Measurements from ENCODE around the gene UBE2U. TPM values are rescaled to one million over a fixed set of nuclear protein-coding genes. Genes with fewer than 3 reads are reported as not detected.

UBE2U gene
- total and polyA plus RNA-seq, 2 experiments from 2014 or later, result not detected

GRCh38 chr1:64291931-64292330, 88.5 kb downstream of the UBE2U start:
- H3K36me3 ChIP-seq (ENCODE audit: insufficient read depth), result no peaks in the 10 kb centered on the region
- TF ChIP-seq POLR2AphosphoS5 (IDR thresholded peaks at IDR 0.05; ENCODE audit: low read depth) (no peak), ZNF331 (CRISPR knock-in tag; IDR thresholded peaks at IDR 0.05; ENCODE audit: low read depth) (no peak), STAT1 (IDR thresholded peaks at IDR 0.05; ENCODE audit: unreplicated experiment) (no peak), ZNF114 (CRISPR knock-in tag; IDR thresholded peaks at IDR 0.05) (no peak), EZH2 (IDR thresholded peaks at IDR 0.05; ENCODE audit: low read depth, unreplicated experiment) (no peak)

GRCh38 chr1:64292399-64292798, 89.0 kb downstream of the UBE2U start:
- Mint-ChIP-seq H3K36me3 (ENCODE audit: low read depth) (no peaks in the 10 kb centered on the region), H3K27ac (no peak overlapping the region), H3K9me3 (no peaks in the 10 kb centered on the region), H3K4me1 (no peaks in the 10 kb centered on the region), H3K27me3 (ENCODE audit: insufficient read depth, low read depth, poor library complexity) (peaks cover 3% of the 10 kb centered on the region), H3K4me3 (no peak overlapping the region)
- Histone ChIP-seq H3K9me2 (ENCODE audit: insufficient read depth) (peaks cover 5% of the 10 kb centered on the region; the same call in 1 of the 2 replicates), H3K4me1 (ENCODE audit: insufficient read depth) (no peaks in the 10 kb centered on the region), H3K36me3 (ENCODE audit: insufficient read depth) (no peaks in the 10 kb centered on the region), H3K27ac (ENCODE audit: low read depth) (no peak overlapping the region), H3K4me2 (no peak overlapping the region), H3K4me3 (no peak overlapping the region), H3F3A (replicated peaks; ENCODE audit: low read depth) (no peaks in the 10 kb centered on the region), H4K20me1 (replicated peaks; ENCODE audit: insufficient read depth) (no peaks in the 10 kb centered on the region), H2AFZ (no peak overlapping the region), H3K79me2 (replicated peaks; ENCODE audit: insufficient read depth) (no peaks in the 10 kb centered on the region), H3K27me3 (ENCODE audit: insufficient read depth) (no peaks in the 10 kb centered on the region)
- DNase-seq (ENCODE audit: low spot score) (no peak), ATAC-seq (no peak)
- TF ChIP-seq ZNF331 (CRISPR knock-in tag; IDR thresholded peaks at IDR 0.05; ENCODE audit: low read depth) (no peak), CTCF (conservative IDR thresholded peaks at IDR 0.05; ENCODE audit: low read depth in 2 of 2) (no peak), EZH2phosphoT487 (IDR thresholded peaks at IDR 0.05; ENCODE audit: unreplicated experiment) (no peak)

More at GRCh38 chr1:64291931-64292330, 88.5 kb downstream of the UBE2U start:
- Histone ChIP-seq H2AFZ (no peak overlapping the region), H3K4me3 (no peak overlapping the region), H3K79me2 (replicated peaks; ENCODE audit: insufficient read depth) (no peaks in the 10 kb centered on the region), H3K27ac (ENCODE audit: low read depth) (no peak overlapping the region), H3K4me2 (no peak overlapping the region), H3K9me2 (ENCODE audit: insufficient read depth) (peaks cover 5% of the 10 kb centered on the region; the same call in 1 of the 2 replicates), H3K4me1 (ENCODE audit: insufficient read depth) (no peaks in the 10 kb centered on the region), H4K20me1 (replicated peaks; ENCODE audit: insufficient read depth) (no peaks in the 10 kb centered on the region), H3K27me3 (ENCODE audit: insufficient read depth) (no peaks in the 10 kb centered on the region), H3F3A (replicated peaks; ENCODE audit: low read depth) (no peaks in the 10 kb centered on the region)
- no peak overlapping the region for H3K27ac Mint-ChIP-seq
- H3K36me3 Mint-ChIP-seq (ENCODE audit: low read depth), result no peaks in the 10 kb centered on the region
- no peaks in the 10 kb centered on the region for H3K9me3 Mint-ChIP-seq
- peaks cover 3% of the 10 kb centered on the region for H3K27me3 Mint-ChIP-seq (ENCODE audit: insufficient read depth, low read depth, poor library complexity)
- no peak for DNase-seq (ENCODE audit: low spot score)
- H3K4me1 Mint-ChIP-seq, result no peaks in the 10 kb centered on the region
- no peak for ATAC-seq
- H3K4me3 Mint-ChIP-seq, result no peak overlapping the region

GRCh38 chr1:64293820-64294219, 90.4 kb downstream of the UBE2U start:
- H3K79me2 ChIP-seq (replicated peaks; ENCODE audit: insufficient read depth), result no peaks in the 10 kb centered on the region
- H3K27me3 Mint-ChIP-seq (ENCODE audit: insufficient read depth, low read depth, poor library complexity), result peaks cover 3% of the 10 kb centered on the region
- H3K36me3 ChIP-seq (ENCODE audit: insufficient read depth), result no peaks in the 10 kb centered on the region
- H3K9me3 Mint-ChIP-seq, result no peaks in the 10 kb centered on the region
- H2AFZ ChIP-seq, result no peak overlapping the region
- no peak overlapping the region for H3K4me2 ChIP-seq
- peaks cover 5% of the 10 kb centered on the region; the same call in 1 of the 2 replicates for H3K9me2 ChIP-seq (ENCODE audit: insufficient read depth)
- no peak overlapping the region for H3K27ac ChIP-seq (ENCODE audit: low read depth)
- no peaks in the 10 kb centered on the region for H3K36me3 Mint-ChIP-seq (ENCODE audit: low read depth)
- H3K27ac Mint-ChIP-seq, result no peak overlapping the region
- no peaks in the 10 kb centered on the region for H3K27me3 ChIP-seq (ENCODE audit: insufficient read depth)
- H3K4me1 Mint-ChIP-seq, result no peaks in the 10 kb centered on the region
- H3K4me3 ChIP-seq, result no peak overlapping the region
- no peaks in the 10 kb centered on the region for H4K20me1 ChIP-seq (replicated peaks; ENCODE audit: insufficient read depth)
- H3K4me1 ChIP-seq (ENCODE audit: insufficient read depth), result no peaks in the 10 kb centered on the region
- H3F3A ChIP-seq (replicated peaks; ENCODE audit: low read depth), result no peaks in the 10 kb centered on the region
- ATAC-seq (no peak), DNase-seq (ENCODE audit: low spot score) (no peak)
- no peak overlapping the region for H3K4me3 Mint-ChIP-seq
- TF ChIP-seq JUNB (IDR thresholded peaks at IDR 0.05; ENCODE audit: unreplicated experiment) (no peak), EZH2phosphoT487 (IDR thresholded peaks at IDR 0.05; ENCODE audit: unreplicated experiment) (no peak), EZH2 (IDR thresholded peaks at IDR 0.05; ENCODE audit: low read depth, unreplicated experiment) (no peak), STAT1 (IDR thresholded peaks at IDR 0.05; ENCODE audit: unreplicated experiment) (no peak), NANOG (IDR thresholded peaks at IDR 0.05; ENCODE audit: borderline replicate concordance) (no peak), CTCF (conservative IDR thresholded peaks at IDR 0.05; ENCODE audit: low read depth in 2 of 2) (no peak), REST (IDR thresholded peaks at IDR 0.05; ENCODE audit: unreplicated experiment) (no peak), POLR2AphosphoS5 (IDR thresholded peaks at IDR 0.05; ENCODE audit: low read depth) (no peak), ETS1 (IDR thresholded peaks at IDR 0.05) (no peak)

Measured in GM23338 (cell line).